ENCODE data around the gene LLPH.

The LLPH gene

GRCh38 chr12:66087365-66087943, 43.1 kb downstream of the LLPH start:
- no peak for FAIRE-seq

DNA sequence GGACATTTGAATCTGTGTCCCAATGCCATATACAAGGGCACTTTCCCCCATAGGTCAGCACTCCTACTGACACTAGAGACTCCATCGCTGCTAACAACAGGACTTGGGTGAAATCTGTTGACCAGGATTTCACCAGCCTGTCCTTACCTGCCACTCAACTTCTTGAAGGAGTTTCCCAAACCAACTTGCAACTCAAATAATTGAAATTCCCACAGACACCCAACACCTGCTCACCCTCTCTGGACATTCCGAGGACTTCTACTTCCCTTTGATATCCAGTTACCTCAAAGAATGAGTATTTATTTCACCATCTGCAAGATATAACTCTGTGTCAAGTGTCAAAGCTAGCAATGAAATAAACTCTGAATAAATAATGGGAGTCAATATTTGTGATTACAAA, 44.6 kb downstream of the LLPH start:
- no peak for FAIRE-seq

GRCh38 chr12:66085213-66085612, 45.3 kb downstream of the LLPH start:
- FAIRE-seq = no peak

DNA sequence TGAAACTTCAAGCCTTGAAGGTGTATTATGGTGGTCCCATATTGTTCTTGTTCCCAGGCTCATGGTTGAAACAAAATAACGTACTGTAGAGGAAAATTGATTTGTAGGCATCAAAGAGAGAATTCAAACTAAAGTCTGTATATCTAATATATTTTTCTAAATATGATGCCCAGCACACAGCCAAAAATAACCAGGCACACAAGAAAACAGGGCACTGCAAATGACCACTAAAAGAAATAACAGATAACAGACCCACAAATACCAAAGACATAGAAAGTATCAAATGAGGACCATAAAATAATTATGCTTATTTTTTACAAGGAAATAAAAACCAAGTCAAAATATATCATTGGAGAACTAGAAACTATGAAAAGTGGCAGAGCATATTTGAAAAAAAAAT, 46.8 kb downstream of the LLPH start:
- FAIRE-seq = no peak

- FAIRE-seq = no peak
Measured at GRCh38 chr12:66082744-66083143, 47.8 kb downstream of the LLPH start.

DNA sequence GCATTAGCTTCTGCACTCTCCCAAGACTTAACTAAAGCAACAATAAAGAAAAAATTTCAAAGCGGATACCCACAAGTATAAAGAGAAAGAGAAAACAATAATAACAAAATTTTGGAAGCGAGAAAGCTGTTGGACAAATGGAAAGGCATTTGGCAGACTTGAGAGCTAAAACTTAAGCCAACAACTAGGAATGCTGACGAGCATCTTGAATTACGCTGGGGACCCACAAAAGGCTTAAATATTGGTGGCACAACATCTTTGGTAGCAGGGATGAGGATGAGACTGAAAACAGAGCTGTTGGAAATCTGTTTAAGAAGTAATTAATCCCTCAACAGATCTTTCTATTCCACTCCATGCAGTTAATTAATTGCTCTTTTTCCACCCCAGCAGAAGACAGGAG, 49.8 kb downstream of the LLPH start:
- no peak for FAIRE-seq

GRCh38 chr12:66077542-66077941, 53.0 kb downstream of the LLPH start:
- FAIRE-seq = no peak

- FAIRE-seq = no peak
Measured at GRCh38 chr12:66074561-66074960, 56.0 kb downstream of the LLPH start.

- no peak for FAIRE-seq
Measured at GRCh38 chr12:66072566-66072965, 58.0 kb downstream of the LLPH start.

- no peak for FAIRE-seq
Measured at GRCh38 chr12:66072135-66072534, 58.4 kb downstream of the LLPH start.

GRCh38 chr12:66071549-66071948, 59.0 kb downstream of the LLPH start:
- no peak for FAIRE-seq

- FAIRE-seq = no peak
Measured at GRCh38 chr12:66070378-66071120, 60.0 kb downstream of the LLPH start.

DNA sequence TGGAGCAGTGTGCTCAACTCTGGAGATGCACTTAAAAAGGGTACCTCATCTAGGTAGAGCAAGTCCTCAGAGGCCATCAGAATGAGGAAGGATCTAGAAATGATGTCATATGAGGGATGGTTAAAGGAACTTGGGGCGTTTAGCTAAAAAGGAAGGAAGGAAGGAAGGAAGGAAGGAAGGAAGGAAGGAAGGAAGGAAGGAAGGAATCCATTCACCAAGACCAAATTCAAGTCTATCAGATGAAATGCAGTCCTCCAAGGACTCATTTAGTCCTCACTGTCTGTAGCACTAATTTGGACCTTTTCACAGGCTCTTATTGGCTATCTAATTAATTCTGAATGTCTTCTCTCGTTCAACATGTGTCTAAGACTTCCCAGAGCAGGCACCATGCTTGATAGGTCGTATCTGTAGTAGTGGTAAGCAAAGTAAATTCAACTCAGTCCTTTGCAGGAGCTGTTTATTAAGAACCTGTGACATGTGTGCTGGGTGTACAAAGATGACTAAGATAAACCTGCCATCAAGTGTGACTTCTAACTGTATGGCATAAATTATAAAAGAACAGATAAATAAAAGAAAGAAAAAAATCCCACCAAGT, 63.5 kb downstream of the LLPH start:
- FAIRE-seq = no peak

Measured in colon (tissue), 2 donors.